Measurements from ENCODE around the gene GHDC. TPM values are rescaled to one million over a fixed set of nuclear protein-coding genes. Genes with fewer than 3 reads are reported as not detected.

The GHDC gene
- total and polyA plus RNA-seq, 3 experiments from 2014 or later, result 18.4 to 23.1 (median 21.7) TPM

- Histone ChIP-seq H3K4me1 (ENCODE audit: insufficient read depth, low read length) (peaks cover 36% of the 10 kb centered on the region), H3K4me3 (ENCODE audit: low read length) (no peak overlapping the region), H3K27ac (ENCODE audit: low read depth, low read length) (no peak overlapping the region), H3K9me3 (ENCODE audit: low read length) (no peaks in the 10 kb centered on the region), H3K36me3 (ENCODE audit: insufficient read depth, low read length) (no peaks in the 10 kb centered on the region), H3K27me3 (ENCODE audit: insufficient read depth, low read length, poor library complexity, severe bottlenecking) (no peaks in the 10 kb centered on the region)
- Mint-ChIP-seq H3K9me3 (no peaks in the 10 kb centered on the region), H3K27ac (peak overlapping the region in 1 of 8 donors; percentile 88), H3K4me3 (peak overlapping the region in 2 of 7 donors; percentile 12 to 23), H3K36me3 (peaks cover 0 to 9% (median 0%) of the 10 kb centered on the region in 3 donors), H3K27me3 (peaks cover 5% of the 10 kb centered on the region in 2 donors), H3K4me1 (peaks cover 25 to 33% (median 29%) of the 10 kb centered on the region in 3 donors)
- ChIA-PET POLR2A (interaction anchor here (1.0 kb wide), 1 partner anchor 9 kb away, joined by 4 read pairs; the partner anchor contains the start of gene GHDC), CTCF (interaction anchor here (1.2 kb wide), 1 partner anchor 342 kb away, joined by 4 read pairs; no protein-coding TSS in a partner anchor)
- no peak for DNase-seq
Measured at GRCh38 chr17:42185621-42185930, 8.7 kb downstream of the GHDC start.

GRCh38 chr17:42184713-42185620 lies 9.3 kb downstream of the GHDC start, which contains the start of gene HCRT:
Gene HCRT (minus strand): TSS chr17:42185452. CDS start chr17:42185365, 87 bp downstream.
- Histone ChIP-seq H3K9me3 (ENCODE audit: low read length) (no peaks in the 10 kb centered on the region), H3K27me3 (ENCODE audit: insufficient read depth, low read length, poor library complexity, severe bottlenecking) (no peaks in the 10 kb centered on the region), H3K27ac (ENCODE audit: low read depth, low read length) (no peak within 1 kb of the TSS), H3K4me1 (ENCODE audit: insufficient read depth, low read length) (peaks cover 40% of the 10 kb centered on the region), H3K4me3 (ENCODE audit: low read length) (peak within 1 kb of the TSS; percentile 89), H3K36me3 (ENCODE audit: insufficient read depth, low read length) (no peaks in the 10 kb centered on the region)
- DNase-seq, result no peak
- ChIA-PET CTCF (interaction anchor here (0.9 to 2.4 kb wide), 6 partner anchors 9 to 342 kb away, joined by 3 to 9 read pairs (median 6); partner anchors contain the start of genes GHDC and STAT5A), POLR2A (interaction anchor here (0.6 to 1.1 kb wide), 3 partner anchors 9 to 330 kb away, joined by 3 to 4 read pairs (median 4); partner anchors contain the start of gene GHDC)
- peaks cover 28 to 39% (median 29%) of the 10 kb centered on the region in 3 donors for H3K4me1 Mint-ChIP-seq
- no peaks in the 10 kb centered on the region for H3K9me3 Mint-ChIP-seq
- peaks cover 5 to 11% of the 10 kb centered on the region in 2 donors for H3K27me3 Mint-ChIP-seq
- H3K4me3 Mint-ChIP-seq, result peak within 1 kb of the TSS; percentile 72 to 95 (median 92)
- H3K36me3 Mint-ChIP-seq, result peaks cover 0 to 5% (median 0%) of the 10 kb centered on the region in 3 donors
- H3K27ac Mint-ChIP-seq, result peak within 1 kb of the TSS in 6 of 8 donors; percentile 56 to 92 (median 86)

DNA sequence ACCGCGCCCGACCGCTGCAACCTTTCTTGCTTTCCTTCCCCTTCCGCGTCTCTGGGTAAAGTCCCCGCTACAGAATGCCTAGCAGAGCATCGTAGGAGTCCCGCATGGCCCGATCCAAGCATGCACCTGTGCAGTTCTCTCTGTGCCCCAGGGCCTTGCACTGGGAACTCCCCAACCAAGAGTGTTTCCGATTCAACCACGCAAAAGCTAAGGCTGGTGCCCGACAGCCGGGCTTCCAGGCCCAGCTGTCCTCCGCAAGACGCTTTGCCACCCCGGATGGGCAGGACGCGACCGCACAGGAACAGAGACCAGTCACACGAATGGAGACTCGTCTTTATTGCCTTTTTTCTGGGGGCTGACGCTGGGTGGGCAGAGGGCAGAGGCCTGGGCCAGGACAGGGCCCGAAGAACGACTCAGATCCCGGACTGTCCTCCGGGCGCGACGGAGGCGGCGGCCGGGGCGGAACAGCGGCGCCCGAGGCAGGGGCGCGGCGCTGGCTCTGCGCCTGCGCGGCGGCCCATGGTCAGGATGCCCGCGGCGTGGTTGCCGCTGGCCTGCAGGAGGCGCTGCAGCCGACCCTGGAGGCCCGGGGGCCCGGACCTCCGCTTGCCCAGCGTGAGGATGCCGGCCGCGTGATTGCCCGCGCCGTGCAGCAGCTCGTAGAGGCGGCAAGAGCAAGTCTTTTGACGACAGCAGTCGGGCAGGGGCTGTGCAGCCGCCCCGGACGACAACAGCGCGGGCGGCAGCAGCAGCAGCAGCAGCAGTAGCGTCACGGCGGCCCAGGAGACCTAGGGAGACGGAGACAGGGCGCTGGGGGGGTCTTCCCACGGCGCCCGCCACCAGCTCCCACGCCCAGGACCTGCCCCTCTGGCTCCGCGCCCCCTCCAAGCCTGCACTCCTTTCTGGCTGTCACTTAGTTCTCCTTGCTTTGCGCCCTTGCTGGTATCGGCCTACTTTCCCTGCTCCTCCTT lies 10.3 kb downstream of the GHDC start:
- CTCF ChIA-PET, result interaction anchor here (0.6 to 2.4 kb wide), 7 partner anchors 10 to 222 kb away, joined by 3 to 9 read pairs (median 5); partner anchors contain the start of genes GHDC and STAT5A
- peak; percentile 71 to 78 (median 73) for DNase-seq
- Mint-ChIP-seq H3K27me3 (peaks cover 10 to 13% of the 10 kb centered on the region in 2 donors), H3K4me3 (peak overlapping the region; percentile 87 to 95 (median 93)), H3K4me1 (peaks cover 30 to 48% (median 35%) of the 10 kb centered on the region in 3 donors), H3K9me3 (no peaks in the 10 kb centered on the region), H3K36me3 (peaks cover 0 to 3% (median 0%) of the 10 kb centered on the region in 3 donors), H3K27ac (peak overlapping the region; percentile 55 to 94 (median 88))
- Histone ChIP-seq H3K27me3 (ENCODE audit: insufficient read depth, low read length, poor library complexity, severe bottlenecking) (no peaks in the 10 kb centered on the region), H3K4me1 (ENCODE audit: insufficient read depth, low read length) (peaks cover 44% of the 10 kb centered on the region), H3K27ac (ENCODE audit: low read depth, low read length) (peak overlapping the region; percentile 68), H3K4me3 (ENCODE audit: low read length) (peak overlapping the region; percentile 89), H3K36me3 (ENCODE audit: insufficient read depth, low read length) (no peaks in the 10 kb centered on the region), H3K9me3 (ENCODE audit: low read length) (no peaks in the 10 kb centered on the region)
- POLR2A ChIA-PET, result interaction anchor here (0.6 to 1.6 kb wide), 3 partner anchors 11 to 331 kb away, joined by 3 to 7 read pairs (median 4); partner anchors contain the start of gene GHDC

GRCh38 chr17:42182927-42183734 lies 11.2 kb downstream of the GHDC start:
- no peaks in the 10 kb centered on the region for H3K27me3 ChIP-seq (ENCODE audit: insufficient read depth, low read length, poor library complexity, severe bottlenecking)
- H3K4me1 Mint-ChIP-seq, result peaks cover 39 to 55% (median 42%) of the 10 kb centered on the region in 3 donors
- H3K4me3 Mint-ChIP-seq, result peak overlapping the region; percentile 87 to 95 (median 93)
- peaks cover 13 to 15% of the 10 kb centered on the region in 2 donors for H3K27me3 Mint-ChIP-seq
- no peaks in the 10 kb centered on the region for H3K36me3 ChIP-seq (ENCODE audit: insufficient read depth, low read length)
- no peaks in the 10 kb centered on the region for H3K9me3 ChIP-seq (ENCODE audit: low read length)
- ChIA-PET POLR2A (interaction anchor here (0.6 to 1.6 kb wide), 2 partner anchors 11 to 239 kb away, joined by 4 to 7 read pairs; partner anchors contain the start of gene GHDC), CTCF (interaction anchor here (1.3 to 2.4 kb wide), 3 partner anchors 11 to 218 kb away, joined by 4 to 9 read pairs (median 6); partner anchors contain the start of genes GHDC and STAT5A)
- H3K27ac Mint-ChIP-seq, result peak overlapping the region; percentile 55 to 94 (median 88)
- peaks cover 0 to 3% (median 0%) of the 10 kb centered on the region in 3 donors for H3K36me3 Mint-ChIP-seq
- H3K9me3 Mint-ChIP-seq, result no peaks in the 10 kb centered on the region
- peak overlapping the region; percentile 89 for H3K4me3 ChIP-seq (ENCODE audit: low read length)
- peaks cover 44% of the 10 kb centered on the region for H3K4me1 ChIP-seq (ENCODE audit: insufficient read depth, low read length)
- no peak for DNase-seq
- peak overlapping the region; percentile 68 for H3K27ac ChIP-seq (ENCODE audit: low read depth, low read length)

DNA sequence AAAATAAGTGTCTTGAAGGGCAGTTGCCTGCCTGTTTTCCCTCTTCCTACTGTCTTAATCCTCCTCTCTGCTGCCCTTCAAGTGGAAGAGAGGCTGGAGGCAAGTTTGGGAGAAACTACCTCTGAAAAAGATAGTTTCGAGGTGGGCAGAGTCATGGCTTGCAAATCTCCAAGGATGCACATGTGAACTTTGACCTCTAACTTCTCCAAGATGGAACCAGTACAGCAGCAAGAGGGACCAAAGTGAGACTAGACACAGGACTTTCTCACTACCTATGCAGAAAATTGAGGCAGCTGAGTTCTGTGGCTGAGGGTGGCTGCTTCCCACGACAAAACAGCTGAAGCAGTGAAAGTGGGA lies 12.5 kb downstream of the GHDC start:
- H3K27me3 Mint-ChIP-seq, result peaks cover 13 to 20% of the 10 kb centered on the region in 2 donors
- peaks cover 0 to 3% (median 0%) of the 10 kb centered on the region in 3 donors for H3K36me3 Mint-ChIP-seq
- peak overlapping the region in 5 of 7 donors; percentile 41 to 87 (median 55) for H3K4me3 Mint-ChIP-seq
- no peaks in the 10 kb centered on the region for H3K9me3 Mint-ChIP-seq
- H3K4me3 ChIP-seq (ENCODE audit: low read length), result no peak overlapping the region
- ChIA-PET CTCF (interaction anchor here (1.0 to 1.8 kb wide), 9 partner anchors 10 to 346 kb away, joined by 3 to 9 read pairs (median 3); partner anchors contain the start of genes GHDC, HSPB9, KAT2A and NKIRAS2), POLR2A (interaction anchor here (0.6 to 1.2 kb wide), 2 partner anchors 16 to 93 kb away, joined by 3 to 4 read pairs; no protein-coding TSS in a partner anchor)
- no peaks in the 10 kb centered on the region for H3K27me3 ChIP-seq (ENCODE audit: insufficient read depth, low read length, poor library complexity, severe bottlenecking)
- no peak overlapping the region for H3K27ac ChIP-seq (ENCODE audit: low read depth, low read length)
- H3K4me1 Mint-ChIP-seq, result peaks cover 39 to 59% (median 42%) of the 10 kb centered on the region in 3 donors
- H3K27ac Mint-ChIP-seq, result peak overlapping the region in 3 of 8 donors; percentile 32 to 93 (median 75)
- no peak for DNase-seq
- H3K4me1 ChIP-seq (ENCODE audit: insufficient read depth, low read length), result peaks cover 44% of the 10 kb centered on the region
- no peaks in the 10 kb centered on the region for H3K9me3 ChIP-seq (ENCODE audit: low read length)
- H3K36me3 ChIP-seq (ENCODE audit: insufficient read depth, low read length), result no peaks in the 10 kb centered on the region

DNA sequence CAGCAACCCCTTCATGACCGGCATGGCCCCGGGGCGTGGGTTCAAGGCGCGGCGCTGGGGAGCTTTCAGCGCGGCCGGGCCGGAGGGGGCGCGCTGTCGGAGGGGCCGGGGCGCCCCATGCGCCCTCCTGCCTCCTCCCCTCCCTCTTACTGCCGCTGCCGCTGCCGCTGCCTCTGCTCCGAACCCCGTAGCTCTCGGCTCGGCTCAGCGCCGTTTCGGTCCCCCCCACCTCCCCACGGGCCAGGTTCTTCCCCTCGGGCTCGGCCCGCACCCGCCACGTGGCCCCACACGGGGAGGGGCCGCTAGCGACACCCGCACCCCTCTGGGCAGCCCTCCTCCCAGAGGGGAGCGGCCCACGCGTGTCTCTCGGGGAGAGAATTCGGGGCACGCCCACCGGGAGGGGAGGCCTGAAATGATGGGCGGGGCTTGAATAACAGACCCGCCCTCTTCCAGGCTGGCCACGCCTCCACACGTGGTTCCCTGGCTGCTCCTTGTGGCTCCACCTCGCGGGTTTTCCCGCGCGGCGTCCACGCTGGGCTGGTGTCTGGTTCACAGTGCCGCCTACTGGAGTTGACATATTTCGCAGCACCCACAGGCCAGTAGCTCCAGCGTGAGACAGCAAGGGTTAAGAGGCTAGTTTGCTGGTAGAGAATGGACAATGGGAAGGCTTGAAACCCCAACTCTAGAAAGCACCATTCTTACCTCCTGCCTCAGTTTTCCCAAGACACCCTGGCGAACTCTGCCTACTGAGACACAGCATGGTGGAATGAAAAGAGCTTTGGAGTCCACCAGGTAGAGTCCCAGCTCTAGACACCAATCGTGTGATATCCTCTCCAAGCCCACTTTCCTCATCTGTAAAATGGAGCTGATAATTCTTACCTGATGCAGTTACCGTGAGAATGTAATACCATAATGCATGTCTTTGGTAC lies 13.1 kb downstream of the GHDC start, which contains the start of gene KCNH4:
Gene KCNH4, minus strand, starts transcription at position 221 of the 929 bp plus-strand sequence. Its CDS starts 197 bp downstream, at position 24.
- POLR2A ChIA-PET, result interaction anchor here (0.6 to 1.2 kb wide), 2 partner anchors 15 to 94 kb away, joined by 3 to 4 read pairs; no protein-coding TSS in a partner anchor
- H3K36me3 Mint-ChIP-seq, result peaks cover 0 to 3% (median 0%) of the 10 kb centered on the region in 3 donors
- Histone ChIP-seq H3K27me3 (ENCODE audit: insufficient read depth, low read length, poor library complexity, severe bottlenecking) (no peaks in the 10 kb centered on the region), H3K36me3 (ENCODE audit: insufficient read depth, low read length) (no peaks in the 10 kb centered on the region), H3K27ac (ENCODE audit: low read depth, low read length) (no peak within 1 kb of the TSS), H3K4me1 (ENCODE audit: insufficient read depth, low read length) (peaks cover 44% of the 10 kb centered on the region), H3K9me3 (ENCODE audit: low read length) (no peaks in the 10 kb centered on the region), H3K4me3 (ENCODE audit: low read length) (peak within 1 kb of the TSS; percentile 45)
- H3K4me3 Mint-ChIP-seq, result peak within 1 kb of the TSS; percentile 55 to 87 (median 56)
- H3K9me3 Mint-ChIP-seq, result no peaks in the 10 kb centered on the region
- CTCF ChIA-PET, result interaction anchor here (0.9 to 1.8 kb wide), 14 partner anchors 9 to 346 kb away, joined by 3 to 9 read pairs (median 3); partner anchors contain the start of genes GHDC, HSPB9, KAT2A and NKIRAS2
- H3K27me3 Mint-ChIP-seq, result peaks cover 13 to 20% of the 10 kb centered on the region in 2 donors
- H3K4me1 Mint-ChIP-seq, result peaks cover 39 to 59% (median 42%) of the 10 kb centered on the region in 3 donors
- peak; percentile 65 to 86 (median 79) for DNase-seq
- H3K27ac Mint-ChIP-seq, result peak within 1 kb of the TSS in 6 of 8 donors; percentile 29 to 93 (median 35)

Data from CD8-positive, alpha-beta memory T cell (primary cell).